Left hindlimb (tissue), 1 donor: ENCODE data around the gene PANX2.

ENCODE experiments used
- DNase-seq: peaks from one replicate; pipeline ENCODE4 v3.0.0-alpha.2; 2018

Gene PANX2

DNA sequence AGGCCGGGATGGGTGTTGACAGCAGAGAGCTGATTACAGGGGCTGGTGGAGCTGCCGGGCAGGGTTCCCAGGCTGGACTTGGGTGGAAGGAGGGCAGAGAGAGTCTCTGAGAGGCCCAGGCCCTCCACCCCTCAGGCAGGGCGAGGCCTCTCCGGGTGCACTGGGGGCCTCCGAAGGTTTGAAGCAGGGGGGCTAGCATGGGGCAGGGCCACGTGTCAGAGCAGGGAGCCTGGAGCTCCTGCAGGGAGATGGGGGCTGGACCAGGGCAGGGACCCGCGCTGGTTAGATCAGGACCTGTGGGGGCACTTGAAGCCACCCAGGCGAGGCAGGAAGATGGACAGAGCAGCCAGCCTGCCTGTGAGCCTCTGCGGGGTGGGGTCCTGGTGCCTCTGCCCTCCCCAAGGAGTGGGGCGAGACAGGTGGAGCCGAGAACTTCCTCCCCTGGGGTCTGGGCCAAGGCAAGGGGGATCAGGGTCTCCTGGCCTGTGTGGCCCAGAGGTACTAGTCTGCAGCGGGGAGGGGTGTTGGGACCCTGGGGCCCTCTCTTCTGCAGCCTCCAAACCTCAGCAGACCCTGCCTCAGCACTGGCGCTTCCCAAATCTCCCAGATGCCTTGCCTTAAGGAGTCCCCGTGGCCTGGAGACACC, 911 bp downstream of the PANX2 start:
- no peak for DNase-seq

DNA sequence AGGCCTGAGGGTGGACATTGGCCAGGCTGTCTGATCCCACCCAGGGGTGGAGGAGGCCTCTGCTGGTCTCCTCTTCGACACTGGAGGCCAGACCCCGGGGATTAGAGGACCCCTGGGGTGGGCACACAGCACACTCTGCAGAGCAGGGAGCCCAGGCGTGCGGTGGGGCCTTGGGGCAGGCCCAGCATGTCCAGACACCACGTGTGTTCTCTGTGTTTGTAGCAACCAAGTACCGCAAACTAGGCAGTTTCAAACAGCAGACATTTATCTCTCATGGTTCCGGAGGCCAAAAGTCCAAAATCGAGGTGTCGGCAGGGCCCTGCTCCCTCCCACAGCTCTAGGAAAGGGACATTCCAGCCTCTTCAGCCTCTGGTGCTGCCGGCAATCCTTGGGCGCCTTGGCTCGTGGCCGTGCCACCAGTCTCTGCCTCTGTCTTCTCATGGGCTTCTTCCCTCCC, 1.5 kb downstream of the PANX2 start:
- DNase-seq = no peak

- DNase-seq = no peak
Measured at GRCh38 chr22:50173311-50173982, 2.9 kb downstream of the PANX2 start.

DNA sequence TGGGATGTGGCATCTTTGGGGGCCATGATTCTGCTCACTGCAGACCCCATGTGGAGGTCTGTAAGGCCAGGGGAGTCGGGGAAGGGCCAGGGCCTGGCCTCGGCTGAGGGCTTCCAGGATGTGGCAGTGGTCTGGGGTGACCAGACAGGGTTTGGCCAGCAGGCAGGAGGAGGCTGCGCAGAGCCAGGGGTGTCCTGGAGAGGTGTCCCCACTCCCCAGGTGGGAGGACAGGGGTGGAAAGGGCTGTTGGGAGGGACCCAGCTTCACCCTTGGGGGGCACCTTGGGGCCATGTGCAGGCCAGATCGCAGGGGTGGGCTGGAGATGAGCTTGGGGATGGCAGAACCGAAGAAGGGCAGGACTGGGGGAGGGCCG, 3.4 kb downstream of the PANX2 start:
- DNase-seq = peak; percentile 29

GRCh38 chr22:50174382-50175190, 4.1 kb downstream of the PANX2 start:
- peak; percentile 24 for DNase-seq

DNA sequence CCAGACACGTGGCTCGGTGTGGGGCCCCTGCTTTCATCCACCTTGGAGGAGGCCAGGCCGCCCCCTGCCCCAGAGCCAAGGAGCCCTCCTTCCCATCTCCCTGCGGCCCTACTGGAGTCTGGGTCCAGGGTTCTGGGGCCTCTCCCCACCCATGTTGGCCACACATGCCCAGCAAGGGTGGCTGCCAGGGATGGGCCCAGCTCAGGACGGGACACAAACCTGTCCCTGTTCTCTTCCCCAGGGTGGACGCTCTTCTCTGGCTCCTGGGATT, 4.6 kb downstream of the PANX2 start:
- DNase-seq = no peak

DNA sequence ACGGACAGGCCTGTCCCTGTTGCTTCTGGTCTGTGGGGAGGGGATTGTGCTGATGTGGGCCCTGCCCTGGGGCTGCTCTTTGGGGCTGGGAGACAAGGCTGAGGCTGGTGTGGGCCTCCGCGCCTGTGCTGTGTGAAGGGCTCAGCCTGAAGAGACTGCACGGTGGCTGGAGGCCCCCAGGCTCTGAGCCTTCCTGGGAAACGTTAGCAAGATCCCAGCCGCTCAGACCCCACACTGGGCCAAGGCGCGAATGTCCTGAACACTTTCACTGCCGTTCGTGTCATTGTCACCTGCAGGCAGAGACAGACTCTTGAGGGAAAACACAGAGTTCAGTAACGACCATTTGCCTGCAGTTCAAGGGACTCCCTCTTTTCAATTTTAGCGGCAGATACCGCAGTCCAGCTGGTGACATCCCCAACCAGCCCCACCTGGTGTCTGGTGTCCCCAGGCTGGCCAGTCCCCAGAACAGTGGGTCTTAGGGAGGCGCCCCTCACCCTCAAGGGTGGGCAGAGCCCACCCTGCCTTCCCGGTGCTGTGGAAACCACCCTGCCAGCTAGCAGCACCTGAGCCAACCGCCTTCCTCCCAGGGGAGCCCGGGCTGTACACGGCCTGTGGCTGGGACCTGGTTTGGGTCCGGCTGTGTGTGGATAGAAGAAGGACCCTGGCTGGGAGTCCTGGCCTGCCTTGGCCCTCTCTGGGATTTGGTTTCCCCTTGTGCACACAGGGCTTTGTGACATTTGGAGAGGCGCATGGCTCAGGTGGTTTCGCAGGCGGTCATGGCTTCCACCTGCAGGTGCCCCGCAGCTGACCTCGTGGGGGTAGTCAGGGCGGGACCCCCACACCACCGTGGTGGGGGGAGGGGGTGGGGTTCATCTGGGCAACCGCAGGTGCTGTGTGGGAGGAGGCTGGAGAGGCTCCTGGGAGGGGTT, 5.7 kb downstream of the PANX2 start:
- DNase-seq = no peak

GRCh38 chr22:50176850-50177536, 6.5 kb downstream of the PANX2 start:
- peak; percentile 28 for DNase-seq

DNA sequence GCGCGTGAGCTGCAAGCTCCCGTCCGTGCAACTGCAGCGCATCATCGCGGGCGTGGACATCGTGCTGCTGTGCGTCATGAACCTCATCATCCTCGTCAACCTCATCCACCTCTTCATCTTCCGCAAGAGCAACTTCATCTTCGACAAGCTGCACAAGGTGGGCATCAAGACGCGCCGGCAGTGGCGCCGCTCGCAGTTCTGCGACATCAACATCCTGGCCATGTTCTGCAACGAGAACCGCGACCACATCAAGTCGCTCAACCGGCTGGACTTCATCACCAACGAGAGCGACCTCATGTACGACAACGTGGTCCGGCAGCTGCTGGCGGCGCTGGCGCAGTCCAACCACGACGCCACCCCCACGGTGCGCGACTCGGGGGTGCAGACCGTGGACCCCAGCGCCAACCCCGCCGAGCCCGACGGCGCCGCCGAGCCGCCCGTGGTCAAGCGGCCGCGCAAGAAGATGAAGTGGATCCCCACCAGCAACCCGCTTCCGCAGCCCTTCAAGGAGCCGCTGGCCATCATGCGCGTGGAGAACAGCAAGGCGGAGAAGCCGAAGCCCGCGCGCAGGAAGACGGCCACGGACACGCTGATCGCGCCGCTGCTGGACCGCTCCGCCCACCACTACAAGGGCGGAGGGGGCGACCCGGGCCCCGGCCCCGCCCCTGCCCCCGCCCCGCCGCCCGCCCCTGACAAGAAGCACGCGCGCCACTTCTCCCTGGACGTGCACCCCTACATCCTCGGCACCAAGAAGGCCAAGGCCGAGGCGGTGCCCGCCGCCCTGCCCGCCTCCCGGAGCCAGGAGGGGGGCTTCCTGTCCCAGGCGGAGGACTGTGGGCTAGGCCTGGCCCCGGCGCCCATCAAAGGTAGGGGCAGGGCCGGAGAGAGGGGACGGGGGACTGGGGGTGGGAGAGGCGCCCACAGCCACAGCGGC, 7.3 kb downstream of the PANX2 start:
- DNase-seq = peak; percentile 27

GRCh38 chr22:50178471-50178864, 7.9 kb downstream of the PANX2 start:
- DNase-seq = no peak

GRCh38 chr22:50178871-50179869, 8.6 kb downstream of the PANX2 start:
- DNase-seq = peak; percentile 29

GRCh38 chr22:50179937-50180726, 9.6 kb downstream of the PANX2 start:
- DNase-seq = no peak

GRCh38 chr22:50180727-50181521, 10.4 kb downstream of the PANX2 start:
- DNase-seq = peak; percentile 28

- DNase-seq = peak; percentile 34
Measured at GRCh38 chr22:50182176-50183081, 11.9 kb downstream of the PANX2 start.

DNA sequence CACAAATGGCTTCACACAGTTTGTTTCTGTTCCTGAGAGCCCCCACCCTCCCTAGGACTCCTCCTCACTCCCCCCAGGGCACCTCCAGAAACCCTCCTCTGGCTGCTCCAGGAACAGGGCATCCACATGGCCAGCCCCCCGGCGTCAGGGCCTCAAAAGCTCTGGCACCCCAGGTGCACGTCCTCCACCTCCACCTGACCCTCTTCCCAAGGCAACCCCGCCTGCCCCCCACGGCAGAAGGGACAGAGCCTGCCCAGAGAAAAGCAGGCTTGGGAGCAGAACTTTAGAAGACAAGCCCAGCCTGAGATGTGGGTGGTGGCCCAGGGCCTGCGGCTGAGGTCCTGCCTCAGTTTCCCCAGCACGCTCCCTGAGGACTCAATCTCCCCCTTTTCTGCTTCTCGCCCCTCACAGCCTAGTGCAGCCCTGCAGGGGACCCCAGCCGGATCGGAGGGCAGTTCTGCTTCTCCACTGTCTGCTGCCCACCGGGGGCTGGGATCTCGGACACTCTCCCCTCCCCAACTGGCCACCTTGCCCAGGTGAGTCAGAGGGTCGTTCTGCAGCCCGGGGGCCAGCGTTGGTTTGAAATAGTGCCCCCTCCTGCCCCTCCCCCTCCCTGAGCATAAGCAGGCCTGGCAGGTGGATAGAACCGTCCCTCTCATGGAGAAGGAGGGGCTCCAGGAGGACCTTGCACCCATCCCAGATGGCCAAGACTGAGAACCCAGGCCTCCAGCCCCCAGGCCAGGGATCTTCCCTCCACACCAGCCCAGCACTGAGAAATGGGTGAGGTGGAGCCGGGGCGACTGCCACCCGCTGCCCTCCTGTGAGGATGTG, 12.8 kb downstream of the PANX2 start:
- peak; percentile 34 for DNase-seq
